HFFc6 (cell line): Measurements from ENCODE around the gene TM6SF1. TPM values are rescaled to one million over a fixed set of nuclear protein-coding genes. Genes with fewer than 3 reads are reported as not detected.
"Not testable (repeated sequence)": the region's sequence is repeated elsewhere in the genome, so short reads cannot be mapped to it uniquely, and the experiment has no call there.

Source experiments
- DNase-seq: peaks from one replicate; pipeline ENCODE4 v3.0.0-alpha.2; 2018
- H3K27ac Mint-ChIP-seq: 2 replicates; pipeline ENCODE4 v1.8.0; 2020; ENCODE audit warnings: mild to moderate bottlenecking, mixed read lengths
- H3K27me3 Mint-ChIP-seq: 2 replicates; pipeline ENCODE4 v1.8.0; 2021; ENCODE audit warnings: mild to moderate bottlenecking, moderate library complexity, mixed read lengths; ENCODE audit not compliant: insufficient read depth
- H3K36me3 Mint-ChIP-seq: 2 replicates; pipeline ENCODE4 v1.8.0; 2021; ENCODE audit warnings: low read depth, mixed read lengths
- H3K4me1 Mint-ChIP-seq: 2 replicates; pipeline ENCODE4 v1.8.0; 2020; ENCODE audit warnings: low read depth, mixed read lengths
- H3K4me3 Mint-ChIP-seq: 2 replicates; pipeline ENCODE4 v1.8.0; 2020; ENCODE audit warnings: mild to moderate bottlenecking, moderate library complexity, mixed read lengths
- H3K9me3 Mint-ChIP-seq: 2 replicates; pipeline ENCODE4 v1.8.0; 2020; ENCODE audit warnings: mild to moderate bottlenecking, mixed read lengths
- CTCF ChIP-seq: fragments of 200-600 bp; sonication (generic); IDR thresholded peaks from 2 replicates; pipeline ENCODE4 v1.5.0; 2021; ENCODE audit warnings: antibody characterized with exemption, mild to moderate bottlenecking
- total RNA-seq, 6 experiments: library from RNA; stranded (reverse); fragmentation: NEBNext Ultra II Directional; extraction: Animal tissue kit (Norgen Biotek cat#: 25700); gene quantifications; 2 replicates in 1 of 6; 3 replicates in 5 of 6; pipeline ENCODE4 v1.2.3, GENCODE V29; 2021

TM6SF1 gene
- total RNA-seq, 6 experiments from 2014 or later, result 0.25 to 0.46 (median 0.42) TPM; not detected in 2

- no peak overlapping the region for H3K27ac Mint-ChIP-seq
- no peak for TF ChIP-seq CTCF
- no peaks in the 10 kb centered on the region for H3K36me3 Mint-ChIP-seq
- H3K4me3 Mint-ChIP-seq, result no peak overlapping the region
- no peak for DNase-seq
- no peaks in the 10 kb centered on the region for H3K9me3 Mint-ChIP-seq
- H3K4me1 Mint-ChIP-seq, result no peaks in the 10 kb centered on the region
- H3K27me3 Mint-ChIP-seq, result peaks cover 27% of the 10 kb centered on the region
Measured at GRCh38 chr15:83082730-83083386, 24.6 kb upstream of the TM6SF1 start.

GRCh38 chr15:83085461-83085860 lies 22.0 kb upstream of the TM6SF1 start:
- H3K36me3 Mint-ChIP-seq, DNase-seq, H3K27ac Mint-ChIP-seq, H3K9me3 Mint-ChIP-seq, H3K4me1 Mint-ChIP-seq, H3K4me3 Mint-ChIP-seq: not testable (repeated sequence)
- H3K27me3 Mint-ChIP-seq, result peaks cover 12% of the 10 kb centered on the region

- not testable (repeated sequence) for H3K4me3 Mint-ChIP-seq, H3K4me1 Mint-ChIP-seq, H3K27ac Mint-ChIP-seq, H3K36me3 Mint-ChIP-seq, DNase-seq, H3K9me3 Mint-ChIP-seq
- peaks cover 12% of the 10 kb centered on the region for H3K27me3 Mint-ChIP-seq
Measured at GRCh38 chr15:83085864-83086552, 21.4 kb upstream of the TM6SF1 start.

GRCh38 chr15:83087576-83087975 lies 19.9 kb upstream of the TM6SF1 start:
- Mint-ChIP-seq H3K27ac (no peak overlapping the region), H3K4me1 (peaks cover 7% of the 10 kb centered on the region), H3K4me3 (no peak overlapping the region), H3K9me3 (no peaks in the 10 kb centered on the region), H3K27me3 (peaks cover 12% of the 10 kb centered on the region), H3K36me3 (no peaks in the 10 kb centered on the region)
- DNase-seq, result no peak
- TF ChIP-seq CTCF, result no peak

- TF ChIP-seq CTCF, result no peak
- Mint-ChIP-seq H3K27ac (no peak overlapping the region), H3K4me1 (peaks cover 16% of the 10 kb centered on the region), H3K9me3 (no peaks in the 10 kb centered on the region), H3K27me3 (peaks cover 8% of the 10 kb centered on the region), H3K4me3 (no peak overlapping the region), H3K36me3 (no peaks in the 10 kb centered on the region)
- no peak for DNase-seq
Measured at GRCh38 chr15:83088876-83089275, 18.6 kb upstream of the TM6SF1 start.

GRCh38 chr15:83090465-83090864 lies 17.0 kb upstream of the TM6SF1 start:
- Mint-ChIP-seq H3K27me3 (peaks cover 5% of the 10 kb centered on the region), H3K4me1 (peaks cover 16% of the 10 kb centered on the region), H3K4me3 (no peak overlapping the region), H3K27ac (no peak overlapping the region), H3K9me3 (no peaks in the 10 kb centered on the region), H3K36me3 (no peaks in the 10 kb centered on the region)
- no peak for TF ChIP-seq CTCF
- no peak for DNase-seq

- H3K9me3 Mint-ChIP-seq, H3K27me3 Mint-ChIP-seq, H3K36me3 Mint-ChIP-seq, DNase-seq, H3K4me3 Mint-ChIP-seq: not testable (repeated sequence)
- H3K27ac Mint-ChIP-seq, result peak overlapping the region; percentile 65; the same call in 1 of the 2 replicates
- peaks cover 16% of the 10 kb centered on the region for H3K4me1 Mint-ChIP-seq
Measured at GRCh38 chr15:83091965-83092308, 15.5 kb upstream of the TM6SF1 start.
